ENCODE measurements around the gene AXL. TPM values are rescaled to one million over a fixed set of nuclear protein-coding genes. Genes with fewer than 3 reads are reported as not detected.

AXL gene
- total and polyA plus RNA-seq, 12 donors: 6.5 to 22.8 (median 9.8) TPM

DNA sequence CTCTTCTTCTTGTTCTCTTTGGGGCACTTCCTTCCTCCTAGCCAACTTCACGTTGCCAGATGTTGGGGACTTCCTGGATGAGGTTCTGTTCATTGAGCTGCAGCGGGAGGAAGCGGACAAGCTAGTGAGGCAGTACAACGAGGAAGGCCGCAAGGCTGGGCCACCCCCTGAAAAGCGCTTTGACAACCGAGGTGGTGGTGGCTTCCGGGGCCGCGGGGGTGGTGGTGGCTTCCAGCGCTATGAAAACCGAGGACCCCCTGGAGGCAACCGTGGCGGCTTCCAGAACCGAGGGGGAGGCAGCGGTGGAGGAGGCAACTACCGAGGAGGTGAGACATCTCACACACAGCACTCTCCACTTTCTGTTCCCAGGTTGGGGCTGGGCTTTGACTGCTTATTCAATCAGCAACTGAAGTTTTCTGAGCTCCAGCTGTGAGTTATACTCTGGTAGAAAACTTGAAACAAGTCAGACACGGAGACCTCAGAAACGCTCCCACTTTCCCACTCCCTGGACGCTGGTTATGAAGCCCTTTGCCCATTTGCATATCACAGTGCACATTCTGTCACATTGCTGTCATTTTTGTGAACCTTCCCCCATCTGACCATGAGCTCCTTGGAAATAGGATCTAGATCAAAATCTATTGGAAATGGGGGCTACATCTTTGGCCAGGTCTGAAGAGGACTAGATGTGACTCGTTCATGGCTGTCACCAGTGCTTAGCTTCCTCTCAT is 83.8 kb downstream of the AXL start:
- peaks cover 18 to 88% (median 56%) of the 10 kb centered on the region in 9 donors for H3K4me1 ChIP-seq
- H3K27ac ChIP-seq: peak overlapping the region in 5 of 10 donors; percentile 17 to 99 (median 52)
- DNase-seq (no peak), ATAC-seq (no peak)
- peaks cover 3 to 99% (median 50%) of the 10 kb centered on the region in 9 donors for H3K36me3 ChIP-seq
- no peaks in the 10 kb centered on the region for H3K27me3 ChIP-seq
- intact Hi-C loops (cut with DNase I): loop anchor here in 1 of 10 donors (5.0 kb wide), 1 partner anchor 35 kb away; no protein-coding TSS in a partner anchor
- 68 to 78% methylated on average over 21 of the region's 21 CpGs for WGBS, 2 donors
- TF ChIP-seq, protein P1, sequence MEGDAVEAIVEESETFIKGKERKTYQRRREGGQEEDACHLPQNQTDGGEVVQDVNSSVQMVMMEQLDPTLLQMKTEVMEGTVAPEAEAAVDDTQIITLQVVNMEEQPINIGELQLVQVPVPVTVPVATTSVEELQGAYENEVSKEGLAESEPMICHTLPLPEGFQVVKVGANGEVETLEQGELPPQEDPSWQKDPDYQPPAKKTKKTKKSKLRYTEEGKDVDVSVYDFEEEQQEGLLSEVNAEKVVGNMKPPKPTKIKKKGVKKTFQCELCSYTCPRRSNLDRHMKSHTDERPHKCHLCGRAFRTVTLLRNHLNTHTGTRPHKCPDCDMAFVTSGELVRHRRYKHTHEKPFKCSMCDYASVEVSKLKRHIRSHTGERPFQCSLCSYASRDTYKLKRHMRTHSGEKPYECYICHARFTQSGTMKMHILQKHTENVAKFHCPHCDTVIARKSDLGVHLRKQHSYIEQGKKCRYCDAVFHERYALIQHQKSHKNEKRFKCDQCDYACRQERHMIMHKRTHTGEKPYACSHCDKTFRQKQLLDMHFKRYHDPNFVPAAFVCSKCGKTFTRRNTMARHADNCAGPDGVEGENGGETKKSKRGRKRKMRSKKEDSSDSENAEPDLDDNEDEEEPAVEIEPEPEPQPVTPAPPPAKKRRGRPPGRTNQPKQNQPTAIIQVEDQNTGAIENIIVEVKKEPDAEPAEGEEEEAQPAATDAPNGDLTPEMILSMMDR (IDR thresholded peaks at IDR 0.05): no peak
- H3K4me3 ChIP-seq: peak overlapping the region in 1 of 10 donors; percentile 15
- no peaks in the 10 kb centered on the region for H3K9me3 ChIP-seq

DNA sequence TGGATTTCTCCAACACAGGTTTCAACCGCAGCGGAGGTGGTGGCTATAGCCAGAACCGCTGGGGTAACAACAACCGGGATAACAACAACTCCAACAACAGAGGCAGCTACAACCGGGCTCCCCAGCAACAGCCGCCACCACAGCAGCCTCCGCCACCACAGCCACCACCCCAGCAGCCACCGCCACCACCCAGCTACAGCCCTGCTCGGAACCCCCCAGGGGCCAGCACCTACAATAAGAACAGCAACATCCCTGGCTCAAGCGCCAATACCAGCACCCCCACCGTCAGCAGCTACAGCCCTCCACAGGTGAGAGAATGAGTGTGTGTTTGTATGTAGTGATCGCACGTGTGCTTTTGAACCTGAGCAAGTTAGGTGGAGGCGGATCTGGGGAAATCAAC is 84.9 kb downstream of the AXL start:
- Histone ChIP-seq H3K9me3 (no peaks in the 10 kb centered on the region), H3K36me3 (peaks cover 3 to 93% (median 50%) of the 10 kb centered on the region in 9 donors), H3K27ac (peak overlapping the region in 4 of 10 donors; percentile 49 to 99 (median 63)), H3K27me3 (no peaks in the 10 kb centered on the region), H3K4me3 (no peak overlapping the region), H3K4me1 (peaks cover 11 to 88% (median 56%) of the 10 kb centered on the region in 9 donors)
- ATAC-seq (no peak), DNase-seq (no peak)
- intact Hi-C loops (cut with DNase I): loop anchor here in 1 of 10 donors (5.0 kb wide), 1 partner anchor 37 kb away; no protein-coding TSS in a partner anchor
- 92 to 95% methylated on average over 14 of the region's 14 CpGs for WGBS, 2 donors
- TF ChIP-seq, protein P1 (IDR thresholded peaks at IDR 0.05): no peak

DNA sequence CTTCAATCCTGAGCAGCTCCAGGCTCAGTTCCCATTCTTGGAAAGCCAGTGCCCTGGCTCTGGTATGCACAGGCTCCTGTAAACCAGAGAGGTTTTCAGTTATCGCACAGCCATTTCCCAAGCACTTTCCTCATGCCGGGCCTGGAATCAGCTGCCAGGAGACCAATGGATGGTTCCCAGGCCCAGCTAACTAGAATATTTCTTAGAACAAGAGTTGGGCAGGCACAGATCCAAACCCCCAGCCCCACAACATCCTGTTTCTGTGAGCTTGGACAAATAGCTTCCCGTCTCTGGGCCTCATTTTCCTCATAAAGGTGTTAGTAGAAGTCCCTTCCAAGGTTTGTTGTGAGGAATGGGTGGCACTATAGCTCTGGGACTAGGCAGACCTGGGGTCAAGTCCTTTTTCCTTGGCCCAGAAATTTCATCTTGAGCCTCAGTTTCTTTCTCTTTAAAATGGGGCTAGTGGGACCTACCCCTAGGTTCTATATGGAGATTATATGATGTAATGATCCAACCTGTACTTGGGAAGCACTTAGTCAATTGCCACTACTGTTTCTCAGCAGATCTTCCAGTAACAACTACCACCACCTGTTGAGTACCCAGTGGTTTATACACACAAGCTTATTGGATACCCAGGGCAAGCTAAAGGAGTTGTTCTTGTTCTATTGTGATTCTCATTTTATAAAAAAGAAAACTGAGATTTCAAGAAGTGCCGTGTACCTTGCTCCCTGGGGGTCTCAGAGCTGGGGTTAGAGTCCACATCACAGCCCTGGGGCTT is 85.9 kb downstream of the AXL start:
- TF ChIP-seq, protein P1 (IDR thresholded peaks at IDR 0.05): no peak
- no peaks in the 10 kb centered on the region for H3K27me3 ChIP-seq
- intact Hi-C loops (cut with DNase I): loop anchor here in 6 of 10 donors (5.0 kb wide), 4 partner anchors 38 to 333 kb away; partner anchors contain the start of gene B3GNT8 (in 1 of the 6)
- H3K4me1 ChIP-seq: peaks cover 8 to 86% (median 53%) of the 10 kb centered on the region in 9 donors
- peak overlapping the region in 6 of 10 donors; percentile 25 to 99 (median 53) for H3K27ac ChIP-seq
- WGBS, 2 donors: 58 to 65% methylated on average over 4 of the region's 4 CpGs
- no peaks in the 10 kb centered on the region for H3K9me3 ChIP-seq
- H3K36me3 ChIP-seq: peaks cover 3 to 84% (median 50%) of the 10 kb centered on the region in 9 donors
- H3K4me3 ChIP-seq: no peak overlapping the region
- ATAC-seq (no peak), DNase-seq (no peak)

Measured in heart right ventricle (tissue), 16 donors.